ENCODE measurements around the gene GUCY1A1. TPM values are rescaled to one million over a fixed set of nuclear protein-coding genes. Genes with fewer than 3 reads are reported as not detected.

Gene GUCY1A1
- total and polyA plus RNA-seq, 2 of the 4 experiments (the other 2 are of a cell fraction) = 0.19 to 0.54 TPM

DNA sequence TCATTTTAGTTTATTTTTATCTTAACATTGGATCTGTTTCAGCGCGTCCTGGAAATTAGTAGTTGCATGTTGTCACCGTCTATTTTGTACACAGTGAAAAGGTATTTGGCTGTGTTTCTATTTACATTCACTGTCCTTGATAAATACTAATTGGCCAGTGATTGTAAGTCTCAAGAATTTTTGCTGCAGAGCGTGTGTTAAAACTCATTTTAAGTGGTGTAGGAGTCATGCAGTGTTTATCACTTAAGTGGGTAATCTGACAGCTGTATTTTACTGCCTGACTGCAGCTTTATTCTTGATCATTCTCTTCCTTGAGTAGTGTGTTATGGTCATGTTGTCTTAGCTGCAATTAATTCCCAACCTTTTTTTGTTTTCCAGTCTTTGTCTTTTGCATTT is 9.8 kb downstream of the GUCY1A1 start:
- Histone ChIP-seq H2BK15ac (ENCODE audit: low read depth, low read length) (no peak overlapping the region), H3K27me3 (ENCODE audit: control insufficient read depth, insufficient read depth, low read length) (no peaks in the 10 kb centered on the region; the same call in 1 of the 2 replicates), H3K9me1 (ENCODE audit: insufficient read depth, low read length) (no peaks in the 10 kb centered on the region), H3K79me1 (ENCODE audit: low read depth in 1 of 2, low read length in 2 of 2) (no peaks in the 10 kb centered on the region), H3K56ac (ENCODE audit: extremely low read depth, insufficient read depth, low read length) (no peak overlapping the region), H2AK5ac (ENCODE audit: low read depth, low read length) (no peak overlapping the region), H3K4ac (ENCODE audit: low read depth, low read length) (no peak overlapping the region), H3K27ac (ENCODE audit: insufficient read depth, low read length) (no peak overlapping the region), H4K5ac (ENCODE audit: low read depth, low read length) (no peak overlapping the region), H3K18ac (ENCODE audit: low read depth, low read length) (no peak overlapping the region), H3K23ac (ENCODE audit: low read depth, low read length) (no peak overlapping the region), H4K20me1 (ENCODE audit: insufficient read depth, low read length) (no peaks in the 10 kb centered on the region), H3K4me3 (ENCODE audit: insufficient read depth, low read depth, low read length) (no peak overlapping the region), H3K14ac (replicated peaks; ENCODE audit: low read depth, low read length) (no peak overlapping the region), H3K36me3 (ENCODE audit: control insufficient read depth, insufficient read depth, low read length) (no peaks in the 10 kb centered on the region), H3K9ac (ENCODE audit: low read depth, low read length) (no peak overlapping the region), H3K9me3 (ENCODE audit: control insufficient read depth, insufficient read depth, low read length) (peaks cover 2% of the 10 kb centered on the region; the same call in 1 of the 2 replicates), H4K91ac (ENCODE audit: insufficient read depth, low read depth, low read length) (no peak overlapping the region), H2BK5ac (ENCODE audit: low read depth, low read length, poor library complexity, severe bottlenecking) (no peak overlapping the region), H4K8ac (ENCODE audit: low read depth in 2 of 2, low read length in 2 of 2) (no peak overlapping the region), H2BK120ac (ENCODE audit: low read depth, low read length) (no peak overlapping the region), H2BK20ac (ENCODE audit: low read depth, low read length) (no peak overlapping the region), H2AFZ (replicated peaks; ENCODE audit: low read length, poor library complexity) (no peak overlapping the region), H3K4me1 (ENCODE audit: control insufficient read depth, insufficient read depth, low read length) (peaks cover 2% of the 10 kb centered on the region; the same call in 1 of the 2 replicates), H3K4me2 (ENCODE audit: low read depth, low read length) (no peak overlapping the region), H2AK9ac (replicated peaks; ENCODE audit: low read depth, low read length, poor library complexity) (no peak overlapping the region)
- no peak for DNase-seq
- CTCF ChIA-PET = no interaction called here
- ATAC-seq (ENCODE audit: low read depth) = no peak
- POLR2A ChIA-PET (ENCODE audit: unreplicated experiment) = no interaction called here
- TF ChIP-seq CEBPB (IDR thresholded peaks at IDR 0.05; ENCODE audit: low read depth, low read length) (no peak), RAD21 (IDR thresholded peaks at IDR 0.05; ENCODE audit: low read length) (no peak), SMC3 (IDR thresholded peaks at IDR 0.05; ENCODE audit: low read depth, low read length) (no peak), RCOR1 (IDR thresholded peaks at IDR 0.05; ENCODE audit: insufficient replicate concordance, low read length) (no peak), RFX5 (IDR thresholded peaks at IDR 0.05; ENCODE audit: low read depth, low read length) (no peak)
- TF ChIP-seq, protein P1, sequence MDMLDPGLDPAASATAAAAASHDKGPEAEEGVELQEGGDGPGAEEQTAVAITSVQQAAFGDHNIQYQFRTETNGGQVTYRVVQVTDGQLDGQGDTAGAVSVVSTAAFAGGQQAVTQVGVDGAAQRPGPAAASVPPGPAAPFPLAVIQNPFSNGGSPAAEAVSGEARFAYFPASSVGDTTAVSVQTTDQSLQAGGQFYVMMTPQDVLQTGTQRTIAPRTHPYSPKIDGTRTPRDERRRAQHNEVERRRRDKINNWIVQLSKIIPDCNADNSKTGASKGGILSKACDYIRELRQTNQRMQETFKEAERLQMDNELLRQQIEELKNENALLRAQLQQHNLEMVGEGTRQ (IDR thresholded peaks at IDR 0.05; ENCODE audit: low read depth, low read length) = no peak
- BruUV-seq (replicated peaks) = no TSS peak
- dilution Hi-C loops (cut with HindIII; ENCODE audit: low sequenced_read_pairs, unreplicated experiment) = no loop called here
- WGBS, 2 experiments (ENCODE audit: extremely low coverage in 2 of 2, insufficient read length in 1 of 2) = no CpG with 5 or more reads among the region's 4 CpGs
- intact Hi-C loops (cut with micrococcal nuclease) = no loop called here
- in situ Hi-C loops (cut with MboI; ENCODE audit: low sequenced_read_pairs) = no loop called here
